ENCODE data around the gene CNTN5.

Gene CNTN5

DNA sequence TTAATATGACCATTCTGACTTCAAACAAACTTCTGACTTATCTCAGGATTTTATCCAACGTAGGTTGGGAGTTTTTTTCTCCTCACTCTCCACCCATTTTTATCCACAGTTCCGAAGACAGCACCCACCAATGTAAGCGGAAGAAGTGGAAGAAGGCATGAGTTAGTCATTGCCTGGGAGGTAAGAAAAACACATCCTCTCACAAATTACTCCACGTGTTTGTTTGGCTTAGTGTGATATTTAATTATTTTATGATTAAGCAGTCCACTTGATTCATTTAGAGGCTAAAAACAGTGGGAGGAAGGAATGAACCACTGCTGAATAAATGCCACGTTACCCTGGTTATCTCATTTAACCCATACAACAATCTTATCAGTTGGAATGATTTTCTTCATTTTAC is 1276.8 kb downstream of the CNTN5 start:
- no peak for TF ChIP-seq CTCF (IDR thresholded peaks at IDR 0.05)

DNA sequence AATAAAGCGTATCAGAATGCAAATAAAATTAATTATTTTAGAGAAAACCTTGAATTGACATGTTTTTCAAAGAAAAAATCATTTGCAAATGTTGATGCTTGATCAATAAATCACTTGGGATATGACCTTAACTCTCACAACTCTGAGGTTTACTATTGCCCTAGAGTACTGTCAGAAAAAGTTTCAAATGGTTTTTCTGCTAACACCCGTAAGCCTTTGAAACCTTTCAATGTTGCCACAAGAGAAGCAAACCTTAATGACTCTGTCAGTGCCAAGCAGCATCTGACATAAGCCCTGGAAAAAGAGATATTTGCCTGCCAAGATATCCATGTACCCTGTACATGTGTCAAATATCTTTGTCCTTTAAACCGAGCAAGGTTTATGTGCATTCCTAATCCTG is 1282.1 kb downstream of the CNTN5 start:
- TF ChIP-seq CTCF (IDR thresholded peaks at IDR 0.05), result no peak

GRCh38 chr11:100303897-100304296 is 1283.1 kb downstream of the CNTN5 start:
- TF ChIP-seq CTCF (IDR thresholded peaks at IDR 0.05), result no peak

GRCh38 chr11:100308202-100308601 is 1287.5 kb downstream of the CNTN5 start:
- no peak for TF ChIP-seq CTCF (IDR thresholded peaks at IDR 0.05)

DNA sequence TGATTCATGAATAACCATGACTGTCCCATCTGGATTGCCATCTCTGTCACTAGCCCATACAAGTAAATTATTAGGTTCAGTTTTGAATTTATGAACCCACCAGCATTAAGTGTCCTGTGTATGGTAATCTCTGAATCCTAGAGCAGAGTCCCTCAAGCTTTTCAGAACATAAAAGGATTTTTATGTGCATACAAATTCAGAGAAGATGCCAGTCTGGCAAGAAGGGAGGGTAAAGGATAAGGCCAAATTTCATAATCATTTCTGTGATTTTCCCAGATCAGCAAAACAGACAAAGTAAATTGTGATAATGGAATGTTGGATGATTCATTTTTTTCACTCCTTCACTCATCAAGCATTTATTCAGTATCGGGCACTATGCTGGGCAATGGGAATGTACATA is 1295.2 kb downstream of the CNTN5 start:
- no peak for TF ChIP-seq CTCF (IDR thresholded peaks at IDR 0.05)

DNA sequence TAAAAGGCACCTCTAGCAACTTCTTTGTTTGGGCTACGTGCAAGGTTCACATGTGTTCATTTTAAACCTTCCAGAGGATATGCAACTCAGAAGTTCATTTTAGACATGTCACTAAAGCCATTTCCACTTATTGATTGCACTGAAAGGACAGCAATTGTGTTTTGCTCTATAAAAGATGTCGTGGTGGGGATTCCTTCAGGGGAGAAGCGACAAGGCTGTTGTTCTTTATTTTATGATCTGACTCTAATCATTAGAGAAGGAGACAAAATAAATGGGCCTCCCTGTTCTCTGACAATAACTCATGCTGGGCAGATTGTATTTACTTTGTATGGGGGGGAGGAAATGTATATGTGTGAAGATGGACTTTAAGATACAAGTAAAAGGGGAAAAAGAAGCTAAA is 1296.2 kb downstream of the CNTN5 start:
- TF ChIP-seq CTCF (IDR thresholded peaks at IDR 0.05), result no peak

DNA sequence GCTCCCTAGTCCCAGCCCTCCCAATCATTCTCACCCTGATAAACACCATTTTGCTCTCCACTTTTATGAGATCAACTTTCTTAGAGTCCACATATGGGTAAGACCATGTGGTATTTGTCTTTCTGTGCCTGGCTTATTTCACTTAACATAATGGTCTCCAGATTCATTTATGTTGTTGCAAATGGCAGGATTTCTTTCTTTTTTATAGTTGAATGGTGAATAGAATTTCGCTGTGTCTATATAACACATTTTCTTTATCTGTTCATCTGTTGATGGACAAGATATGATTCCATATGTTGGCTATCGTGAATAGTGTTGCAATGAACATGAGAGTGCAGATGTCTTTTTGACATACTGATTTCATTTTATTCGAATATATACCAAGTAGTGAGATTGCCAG is 1298.9 kb downstream of the CNTN5 start:
- no peak for TF ChIP-seq CTCF (IDR thresholded peaks at IDR 0.05)

- TF ChIP-seq CTCF (IDR thresholded peaks at IDR 0.05), result no peak
Observed at GRCh38 chr11:100328626-100329340, 1308.0 kb downstream of the CNTN5 start.
